Calu3 (cell line): Measurements from ENCODE around the gene TFAP2A. TPM values are rescaled to one million over a fixed set of nuclear protein-coding genes. Genes with fewer than 3 reads are reported as not detected.

Experiments used
- BruUV-seq: library from RNA; stranded (reverse); fragments of 400-500 nt; replicated peaks from 2 replicates; lab custom pipeline; 2021; lab: Mats Ljungman, UMichigan
- CTCF ChIA-PET: fragments of 300-600 bp; sonication (Branson Sonifier 250); formaldehyde crosslinking; loops from one replicate; lab custom pipeline; 2022; ENCODE audit warnings: antibody characterized with exemption; lab: Charles Lee
- DNase-seq: peaks from one replicate; pipeline ENCODE4 v3.0.0; 2022
- H3K27ac Mint-ChIP-seq: one replicate; pipeline ENCODE4 v1.8.0; 2022; ENCODE audit warnings: mixed read lengths; ENCODE audit not compliant: unreplicated experiment
- H3K27me3 Mint-ChIP-seq: one replicate; pipeline ENCODE4 v1.8.0; 2022; ENCODE audit warnings: mixed read lengths; ENCODE audit not compliant: unreplicated experiment
- H3K36me3 Mint-ChIP-seq: one replicate; pipeline ENCODE4 v1.8.0; 2022; ENCODE audit warnings: mild to moderate bottlenecking, moderate library complexity, mixed read lengths; ENCODE audit not compliant: insufficient read depth, unreplicated experiment
- H3K4me1 Mint-ChIP-seq: one replicate; pipeline ENCODE4 v1.8.0; 2022; ENCODE audit warnings: mild to moderate bottlenecking, low read depth, mixed read lengths; ENCODE audit not compliant: unreplicated experiment
- H3K4me3 Mint-ChIP-seq: one replicate; pipeline ENCODE4 v1.8.0; 2022; ENCODE audit warnings: mild to moderate bottlenecking, low read depth, moderate library complexity, mixed read lengths; ENCODE audit not compliant: unreplicated experiment
- H3K9me3 Mint-ChIP-seq: one replicate; pipeline ENCODE4 v1.8.0; 2022; ENCODE audit warnings: low read depth, mixed read lengths; ENCODE audit not compliant: unreplicated experiment
- intact Hi-C: fragments of 100-400 bp; cut with micrococcal nuclease; formaldehyde crosslinking; loops from one replicate; pipeline ENCODE4 v1.10.0; 2022; ENCODE audit not compliant: unreplicated experiment
- total RNA-seq: library from RNA; stranded (reverse); gene quantifications from 2 replicates; pipeline ENCODE4 v1.2.3, GENCODE V29; 2022
- TF ChIP-seq, protein P1 (sequence below): fragments of 200-600 bp; IDR thresholded peaks from one replicate; pipeline ENCODE4 v1.8.0; 2022; ENCODE audit warnings: antibody characterized with exemption; ENCODE audit not compliant: unreplicated experiment

TFAP2A gene
- total RNA-seq, 1 experiment from 2014 or later = 74.7 TPM

DNA sequence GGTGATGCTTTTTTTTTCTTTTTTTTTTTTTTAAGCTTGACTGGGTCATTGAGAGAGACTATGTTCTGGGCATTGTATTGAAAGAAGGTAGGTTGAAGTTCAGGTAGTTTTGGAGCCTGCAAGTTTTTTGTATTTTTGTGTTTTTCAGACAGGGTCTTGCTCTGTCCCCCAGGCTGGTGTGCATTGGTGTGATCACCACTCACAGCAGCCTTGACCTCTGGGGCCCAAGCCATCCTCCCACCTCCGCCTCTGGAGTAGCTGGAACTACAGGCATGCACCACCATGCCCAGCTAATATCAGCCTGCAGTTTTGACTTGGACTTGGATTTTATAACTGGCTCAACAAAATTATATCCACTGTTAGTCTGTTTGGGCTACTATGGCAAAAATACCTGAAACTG lies 31.7 kb upstream of the TFAP2A start:
- CTCF ChIA-PET = no interaction called here
- no peak overlapping the region for H3K4me3 Mint-ChIP-seq
- TF ChIP-seq, protein P1, sequence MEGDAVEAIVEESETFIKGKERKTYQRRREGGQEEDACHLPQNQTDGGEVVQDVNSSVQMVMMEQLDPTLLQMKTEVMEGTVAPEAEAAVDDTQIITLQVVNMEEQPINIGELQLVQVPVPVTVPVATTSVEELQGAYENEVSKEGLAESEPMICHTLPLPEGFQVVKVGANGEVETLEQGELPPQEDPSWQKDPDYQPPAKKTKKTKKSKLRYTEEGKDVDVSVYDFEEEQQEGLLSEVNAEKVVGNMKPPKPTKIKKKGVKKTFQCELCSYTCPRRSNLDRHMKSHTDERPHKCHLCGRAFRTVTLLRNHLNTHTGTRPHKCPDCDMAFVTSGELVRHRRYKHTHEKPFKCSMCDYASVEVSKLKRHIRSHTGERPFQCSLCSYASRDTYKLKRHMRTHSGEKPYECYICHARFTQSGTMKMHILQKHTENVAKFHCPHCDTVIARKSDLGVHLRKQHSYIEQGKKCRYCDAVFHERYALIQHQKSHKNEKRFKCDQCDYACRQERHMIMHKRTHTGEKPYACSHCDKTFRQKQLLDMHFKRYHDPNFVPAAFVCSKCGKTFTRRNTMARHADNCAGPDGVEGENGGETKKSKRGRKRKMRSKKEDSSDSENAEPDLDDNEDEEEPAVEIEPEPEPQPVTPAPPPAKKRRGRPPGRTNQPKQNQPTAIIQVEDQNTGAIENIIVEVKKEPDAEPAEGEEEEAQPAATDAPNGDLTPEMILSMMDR = no peak

DNA sequence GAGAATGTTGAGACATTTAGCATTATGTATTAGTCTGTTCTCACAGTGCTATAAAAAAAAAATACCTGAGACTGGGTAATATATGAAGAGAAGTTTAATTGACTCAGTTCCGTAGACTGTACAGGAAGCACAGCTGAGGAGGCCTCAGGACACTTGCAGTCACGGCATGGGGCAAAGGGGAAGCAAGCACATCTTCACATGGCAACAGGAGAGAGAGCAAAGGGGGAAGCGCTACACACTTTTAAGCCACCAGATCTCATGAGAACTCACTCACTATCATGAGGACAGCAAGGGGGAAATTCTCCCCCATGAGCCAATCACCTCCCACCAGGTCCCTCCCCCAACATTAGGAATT lies 26.8 kb upstream of the TFAP2A start:
- TF ChIP-seq, protein P1 = no peak
- H3K9me3 Mint-ChIP-seq = no peaks in the 10 kb centered on the region
- intact Hi-C loops = no loop called here
- peaks cover 12% of the 10 kb centered on the region for H3K36me3 Mint-ChIP-seq
- H3K4me1 Mint-ChIP-seq = peaks cover 13% of the 10 kb centered on the region
- DNase-seq = peak; percentile 23
- CTCF ChIA-PET = interaction anchor here (0.7 to 1.7 kb wide), 9 partner anchors 8 to 411 kb away, joined by 3 to 9 read pairs (median 4); partner anchors contain the start of gene TFAP2A
- TSS peak; percentile 85 for BruUV-seq
- H3K27me3 Mint-ChIP-seq = no peaks in the 10 kb centered on the region
- peak overlapping the region; percentile 87 for H3K27ac Mint-ChIP-seq
- H3K4me3 Mint-ChIP-seq = peak overlapping the region; percentile 63

More for the DNA sequence above, 31.7 kb upstream of the TFAP2A start:
- H3K27me3 Mint-ChIP-seq = no peaks in the 10 kb centered on the region
- H3K9me3 Mint-ChIP-seq = no peaks in the 10 kb centered on the region
- no TSS peak for BruUV-seq
- no peak overlapping the region for H3K27ac Mint-ChIP-seq
- intact Hi-C loops = no loop called here
- H3K4me1 Mint-ChIP-seq = peaks cover 15% of the 10 kb centered on the region
- peaks cover 4% of the 10 kb centered on the region for H3K36me3 Mint-ChIP-seq
- DNase-seq = no peak

DNA sequence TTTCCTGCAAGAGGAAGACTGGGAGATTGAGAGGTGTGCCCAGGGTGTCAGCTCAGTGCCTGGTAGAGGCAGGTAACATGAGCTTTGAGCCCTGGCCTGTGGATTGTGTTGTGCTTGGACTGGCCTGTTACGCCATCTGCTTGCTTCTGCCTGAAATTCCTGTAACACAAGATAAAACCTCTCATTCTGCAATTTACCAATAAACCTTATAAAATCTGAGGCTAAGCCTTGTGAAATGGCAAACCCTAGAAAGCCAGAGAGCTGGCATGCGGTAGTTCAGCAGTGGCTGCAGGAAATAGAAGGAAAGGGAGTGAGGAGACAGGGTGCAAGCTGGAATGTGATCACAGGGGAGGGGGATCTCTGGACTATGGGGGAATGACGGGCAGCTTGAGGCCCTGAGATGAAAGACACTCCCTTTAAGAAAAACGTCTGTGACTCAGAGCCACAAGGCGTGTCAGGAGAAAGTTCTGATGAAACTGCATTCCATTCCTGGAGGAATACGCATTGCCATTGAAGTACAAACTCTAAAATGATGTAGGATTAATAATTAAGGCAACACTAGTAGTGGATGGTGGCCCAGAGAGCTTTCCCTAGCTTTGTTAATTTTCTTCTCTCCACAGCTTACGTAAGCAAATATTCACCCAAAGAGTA lies 26.3 kb upstream of the TFAP2A start:
- CTCF ChIA-PET = interaction anchor here (0.7 to 1.7 kb wide), 9 partner anchors 9 to 410 kb away, joined by 3 to 9 read pairs (median 4); partner anchors contain the start of gene TFAP2A
- H3K27me3 Mint-ChIP-seq = no peaks in the 10 kb centered on the region
- peaks cover 13% of the 10 kb centered on the region for H3K4me1 Mint-ChIP-seq
- peaks cover 12% of the 10 kb centered on the region for H3K36me3 Mint-ChIP-seq
- no peaks in the 10 kb centered on the region for H3K9me3 Mint-ChIP-seq
- BruUV-seq = no TSS peak
- TF ChIP-seq, protein P1 = no peak
- H3K27ac Mint-ChIP-seq = peak overlapping the region; percentile 87
- DNase-seq = peak; percentile 75
- intact Hi-C loops = no loop called here
- H3K4me3 Mint-ChIP-seq = peak overlapping the region; percentile 63

DNA sequence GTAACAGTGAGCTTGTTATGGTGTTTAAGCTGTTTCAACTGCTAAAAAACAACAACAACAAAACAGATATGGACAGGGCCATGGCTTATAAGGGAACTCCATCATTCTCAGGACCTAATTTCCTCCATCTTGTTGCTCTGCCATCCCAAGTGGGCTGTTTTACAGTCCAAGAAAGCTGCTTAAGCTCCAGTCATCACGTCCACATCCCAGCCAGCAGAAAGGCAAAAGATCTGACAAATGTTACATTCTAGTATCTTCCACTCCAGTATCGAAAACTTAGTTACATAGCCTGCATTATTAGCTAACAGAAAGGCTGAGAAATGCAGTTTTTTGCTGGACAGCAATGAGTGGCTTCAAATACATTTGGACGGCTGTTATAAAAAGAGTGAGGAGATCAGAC lies 23.0 kb upstream of the TFAP2A start:
- Mint-ChIP-seq H3K27me3 (no peaks in the 10 kb centered on the region), H3K4me1 (peaks cover 36% of the 10 kb centered on the region), H3K36me3 (peaks cover 25% of the 10 kb centered on the region), H3K9me3 (no peaks in the 10 kb centered on the region), H3K4me3 (no peak overlapping the region), H3K27ac (no peak overlapping the region)
- BruUV-seq = no TSS peak
- TF ChIP-seq, protein P1 = no peak
- intact Hi-C loops = no loop called here
- CTCF ChIA-PET = no interaction called here
- no peak for DNase-seq
